Activated CD8-positive, alpha-beta memory T cell treated with anti-CD3 and anti-CD28 coated beads, Interleukin-2, amount 50 U/mL, for 24 hours (primary cell): ENCODE data around the gene AQP12A.
"Not testable (repeated sequence)": the region's sequence is repeated elsewhere in the genome, so short reads cannot be mapped to it uniquely, and the experiment has no call there.

ENCODE experiments used
- DNase-seq: peaks from one replicate; pipeline ENCODE4 v3.0.0-alpha.2; 2020; ENCODE audit errors: extremely low read depth

AQP12A gene

GRCh38 chr2:240691631-240692420, at the start of gene AQP12A:
Gene AQP12A, plus strand, starts transcription at chr2:240691866. Its CDS starts 48 bp downstream, at chr2:240691914.
- DNase-seq = not testable (repeated sequence)

- DNase-seq = no peak
These were observed 49.4 kb upstream of the AQP12A start for GRCh38 chr2:240642061-240642805.

- DNase-seq = no peak
These were observed 48.9 kb upstream of the AQP12A start for GRCh38 chr2:240642806-240643092.

GRCh38 chr2:240643093-240643810, 48.4 kb upstream of the AQP12A start:
- no peak for DNase-seq

- DNase-seq = no peak
These were observed 47.9 kb upstream of the AQP12A start for GRCh38 chr2:240643811-240644150.

DNA sequence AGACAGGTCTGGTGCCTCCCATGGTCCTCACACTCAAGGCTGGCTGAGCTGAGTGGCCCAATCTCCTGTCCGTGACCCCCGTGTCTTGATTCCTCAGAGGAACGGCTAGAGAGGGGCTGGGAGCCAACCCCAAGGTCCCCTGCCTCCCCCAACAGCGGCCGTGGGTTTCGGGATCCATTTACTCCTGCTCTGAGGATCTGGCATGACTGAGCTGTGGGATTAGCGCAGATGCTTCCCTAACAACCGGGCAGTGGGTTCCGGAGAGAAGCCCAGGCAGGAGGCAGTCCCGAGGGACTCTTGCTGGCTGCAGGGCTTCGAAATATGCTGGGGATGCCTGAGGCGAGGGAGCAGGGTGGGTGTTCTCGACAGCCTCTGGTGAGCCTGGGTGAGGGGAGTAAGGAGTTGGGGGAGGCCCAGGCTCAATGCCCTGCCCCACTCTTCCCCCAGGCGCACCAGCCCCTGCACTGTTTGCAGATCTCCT, 47.5 kb upstream of the AQP12A start:
- DNase-seq = no peak

- no peak for DNase-seq
These were observed 46.8 kb upstream of the AQP12A start for GRCh38 chr2:240644859-240645301.

DNA sequence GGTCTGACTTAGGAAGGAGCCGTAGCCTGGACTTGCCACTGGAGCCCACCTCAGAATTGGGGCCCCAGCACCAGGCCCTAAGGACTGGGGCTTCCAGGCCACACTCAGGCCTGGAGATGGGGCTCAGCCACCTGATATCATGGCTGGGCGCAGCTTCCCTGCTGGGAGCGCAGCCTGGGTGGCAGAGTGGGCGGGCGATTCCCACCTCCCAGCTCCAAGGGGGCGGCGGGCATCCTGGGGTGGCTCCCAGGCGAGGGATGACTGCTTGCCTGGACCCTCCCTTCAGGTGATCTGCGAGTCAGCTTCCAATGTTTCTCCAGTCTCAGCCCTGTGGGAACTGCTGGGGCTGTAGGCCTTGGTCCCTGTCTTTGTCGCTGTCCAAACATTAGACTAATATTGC, 46.3 kb upstream of the AQP12A start:
- DNase-seq = no peak

- no peak for DNase-seq
These were observed 45.9 kb upstream of the AQP12A start for GRCh38 chr2:240645801-240646175.

- no peak for DNase-seq
These were observed 45.3 kb upstream of the AQP12A start for GRCh38 chr2:240646176-240646899.

GRCh38 chr2:240646900-240647502, 44.7 kb upstream of the AQP12A start:
- DNase-seq = no peak

GRCh38 chr2:240647503-240648154, 44.0 kb upstream of the AQP12A start:
- DNase-seq = no peak

GRCh38 chr2:240648155-240648649, 43.5 kb upstream of the AQP12A start:
- no peak for DNase-seq

GRCh38 chr2:240648650-240649275, 42.9 kb upstream of the AQP12A start:
- no peak for DNase-seq

- no peak for DNase-seq
These were observed 42.3 kb upstream of the AQP12A start for GRCh38 chr2:240649331-240649730.

DNA sequence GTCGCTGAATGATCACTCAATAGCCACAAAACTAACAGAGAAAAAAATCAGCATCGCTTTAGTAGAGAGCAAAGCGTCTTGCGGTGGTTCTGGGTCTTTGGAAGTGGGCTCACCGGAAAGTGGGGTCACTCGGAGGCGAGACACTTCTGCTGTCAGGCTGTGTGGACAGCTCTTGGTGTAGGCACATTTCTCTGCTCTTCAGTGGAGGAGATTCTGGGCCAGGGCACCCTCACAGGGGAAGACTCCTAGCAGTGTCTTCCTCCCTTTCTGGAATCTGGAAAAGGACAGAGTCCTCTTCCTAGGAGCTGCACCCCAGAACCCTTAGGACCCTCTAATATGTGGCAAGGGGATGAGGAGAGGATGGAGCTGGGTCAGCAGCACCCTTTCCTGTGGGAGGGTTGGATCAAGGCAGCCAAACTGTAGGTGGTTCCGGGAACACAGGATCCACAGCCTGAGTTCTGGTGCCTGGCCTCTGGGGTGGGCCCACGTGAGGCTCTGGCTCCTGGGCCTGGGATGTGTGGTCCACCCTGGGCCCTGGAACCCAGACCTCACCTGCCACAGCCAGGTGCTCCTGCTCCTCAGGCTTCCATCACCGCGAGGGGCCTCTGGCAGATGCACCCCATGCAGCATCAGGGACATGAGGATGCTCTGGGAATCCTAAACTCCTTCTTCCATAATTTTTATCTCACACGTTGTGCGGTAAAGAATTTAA, 41.3 kb upstream of the AQP12A start:
- DNase-seq = no peak

GRCh38 chr2:240651185-240651584, 40.5 kb upstream of the AQP12A start:
- DNase-seq = no peak

DNA sequence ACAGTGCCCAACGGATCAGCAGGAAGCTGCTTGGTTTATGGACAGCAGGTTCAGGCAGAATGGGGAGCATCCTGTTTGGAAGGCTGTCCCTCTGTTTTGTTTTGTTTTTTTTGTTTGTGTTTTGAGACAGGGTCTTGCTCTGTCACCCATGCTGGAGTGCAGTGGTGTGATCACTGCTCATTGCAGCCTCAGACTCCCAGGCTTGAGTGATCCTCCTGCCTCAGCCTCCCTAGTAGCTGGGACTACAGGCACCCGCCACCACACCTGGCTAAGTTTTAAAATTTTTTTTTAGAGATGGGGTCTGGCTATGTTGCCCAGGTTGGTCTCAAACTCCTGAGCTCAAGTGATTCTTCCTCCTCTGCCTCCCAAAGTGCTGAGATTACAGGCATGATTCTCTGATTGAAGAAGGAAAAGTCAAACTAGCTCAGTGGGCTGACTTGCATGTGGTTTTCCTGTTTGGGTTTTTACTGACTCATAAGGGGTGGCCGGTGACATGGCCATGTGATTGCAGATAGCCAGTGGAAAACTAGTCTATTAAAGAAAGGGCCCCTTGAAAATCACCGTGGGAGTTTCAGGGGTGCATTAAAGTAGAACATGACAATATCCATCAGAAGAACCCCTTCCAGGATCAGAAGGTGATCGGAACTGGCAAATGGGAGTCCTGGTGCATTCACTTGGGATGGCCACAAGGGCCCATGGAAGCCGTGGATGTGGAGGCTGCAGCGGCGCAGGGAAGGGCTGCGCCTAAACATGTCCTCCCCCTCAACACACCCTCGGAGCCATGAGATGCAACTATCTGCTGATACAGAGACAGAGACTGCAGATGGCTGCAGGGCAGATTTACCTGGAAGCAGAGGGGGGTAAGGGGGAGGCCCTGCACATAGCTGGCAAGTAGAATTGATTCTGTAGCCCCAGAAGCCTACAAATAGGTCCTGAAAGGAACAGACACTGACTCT, 35.5 kb upstream of the AQP12A start:
- DNase-seq = no peak

GRCh38 chr2:240659883-240660282, 31.8 kb upstream of the AQP12A start:
- DNase-seq = not testable (repeated sequence)
